Measurements from ENCODE around the gene LCN9.

LCN9 gene

DNA sequence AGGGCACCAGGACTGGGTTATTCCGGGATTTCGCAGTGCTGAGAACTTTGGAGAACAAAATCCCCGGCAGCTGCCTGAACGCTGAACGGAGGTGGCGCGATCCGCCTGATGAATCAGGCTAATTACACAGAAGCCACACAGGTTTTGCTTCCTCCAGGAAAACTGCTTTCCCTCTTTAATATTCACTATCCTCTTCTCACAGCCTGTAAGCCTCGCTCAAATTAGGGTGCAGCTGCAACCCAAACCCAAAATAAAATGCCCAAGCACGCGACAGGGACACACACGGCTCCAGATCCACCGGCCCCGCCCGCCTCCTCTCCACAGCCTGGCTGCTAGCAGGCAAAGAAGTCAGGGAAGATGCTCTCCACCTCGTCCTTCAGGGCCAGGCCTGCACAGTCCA, 30.2 kb downstream of the LCN9 start:
- H3K27me3 Mint-ChIP-seq, result peaks cover 0 to 8% of the 10 kb centered on the region in 2 donors
- no peak overlapping the region for H3K4me3 Mint-ChIP-seq
- ATAC-seq (replicated peaks), result no peak
- no peak overlapping the region for H3K27ac Mint-ChIP-seq
- H3K4me1 Mint-ChIP-seq, result no peaks in the 10 kb centered on the region
- no peak for DNase-seq
- H3K9me3 Mint-ChIP-seq, result no peaks in the 10 kb centered on the region
- no peaks in the 10 kb centered on the region for H3K36me3 Mint-ChIP-seq

DNA sequence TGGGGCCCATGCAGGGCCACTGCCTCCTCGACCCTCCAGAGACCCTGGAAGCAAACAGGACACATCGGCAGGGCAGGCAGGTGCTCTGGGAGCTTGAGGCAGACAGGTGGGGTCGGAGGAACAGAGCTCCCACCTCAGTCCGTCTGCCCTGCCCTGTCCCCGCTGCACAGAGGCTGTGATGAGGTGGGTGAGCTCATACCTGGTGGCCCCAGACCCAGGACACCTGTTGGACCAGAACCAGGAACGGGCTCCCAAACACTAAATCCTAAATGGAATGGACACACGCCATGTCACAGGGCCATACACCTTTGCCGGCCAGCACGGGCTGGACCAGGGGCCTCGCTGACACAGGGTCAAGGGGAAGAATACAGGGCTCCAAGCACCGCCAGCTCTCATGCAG, 30.7 kb downstream of the LCN9 start:
- H3K9me3 Mint-ChIP-seq, result no peaks in the 10 kb centered on the region
- no peak overlapping the region for H3K27ac Mint-ChIP-seq
- H3K27me3 Mint-ChIP-seq, result peaks cover 0 to 8% of the 10 kb centered on the region in 2 donors
- ATAC-seq (replicated peaks) (no peak), DNase-seq (no peak)
- H3K4me1 Mint-ChIP-seq, result no peaks in the 10 kb centered on the region
- H3K36me3 Mint-ChIP-seq, result no peaks in the 10 kb centered on the region
- no peak overlapping the region for H3K4me3 Mint-ChIP-seq

DNA sequence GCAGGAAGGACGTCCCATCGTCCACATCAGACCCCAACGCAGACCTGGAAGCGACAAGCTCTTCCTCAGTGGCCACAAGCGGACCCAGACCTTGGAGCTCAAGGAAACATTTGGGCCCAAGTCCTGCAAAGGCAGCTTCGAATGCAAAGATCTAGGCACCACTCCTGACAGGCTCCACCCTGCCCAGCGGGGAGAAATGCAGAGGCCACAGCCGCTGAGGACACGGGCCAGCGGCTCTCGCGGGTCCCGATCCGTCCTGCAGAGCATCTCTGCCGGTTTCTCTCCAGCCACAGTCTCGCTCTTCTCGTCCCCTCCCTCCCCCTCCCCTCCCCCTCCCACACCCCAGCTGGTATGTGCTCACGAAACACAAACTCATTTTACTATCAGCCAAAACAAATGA, 31.3 kb downstream of the LCN9 start:
- Mint-ChIP-seq H3K4me3 (no peak overlapping the region), H3K36me3 (no peaks in the 10 kb centered on the region), H3K9me3 (no peaks in the 10 kb centered on the region), H3K27ac (no peak overlapping the region), H3K27me3 (peaks cover 0 to 8% of the 10 kb centered on the region in 2 donors), H3K4me1 (no peaks in the 10 kb centered on the region)
- ATAC-seq (replicated peaks), result no peak
- no peak for DNase-seq

GRCh38 chr9:135695036-135695435, 31.9 kb downstream of the LCN9 start:
- DNase-seq, result no peak
- Mint-ChIP-seq H3K36me3 (no peaks in the 10 kb centered on the region), H3K9me3 (no peaks in the 10 kb centered on the region), H3K4me3 (no peak overlapping the region), H3K27me3 (peaks cover 4 to 8% of the 10 kb centered on the region in 2 donors), H3K4me1 (no peaks in the 10 kb centered on the region), H3K27ac (no peak overlapping the region)
- ATAC-seq (replicated peaks), result no peak

DNA sequence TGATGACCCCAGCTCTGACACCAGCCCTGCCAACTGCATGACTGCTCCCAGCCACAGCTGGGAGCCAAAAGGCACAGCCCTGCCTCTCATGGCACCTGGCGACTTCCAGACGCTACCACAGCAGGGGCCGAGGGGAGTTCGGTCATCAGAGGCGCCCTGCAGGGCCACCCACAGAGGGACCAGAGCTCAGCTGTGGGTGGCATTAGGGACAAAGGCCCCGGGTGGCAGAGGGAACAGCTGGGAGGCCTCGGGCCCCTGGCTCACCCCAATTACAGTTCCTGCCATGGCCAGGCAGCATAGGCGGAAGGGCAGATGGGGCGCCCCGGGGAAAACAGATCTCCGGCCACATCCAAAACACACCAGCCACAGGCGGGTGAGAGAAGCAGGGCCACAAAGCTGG, 32.5 kb downstream of the LCN9 start:
- H3K4me1 Mint-ChIP-seq, result no peaks in the 10 kb centered on the region

DNA sequence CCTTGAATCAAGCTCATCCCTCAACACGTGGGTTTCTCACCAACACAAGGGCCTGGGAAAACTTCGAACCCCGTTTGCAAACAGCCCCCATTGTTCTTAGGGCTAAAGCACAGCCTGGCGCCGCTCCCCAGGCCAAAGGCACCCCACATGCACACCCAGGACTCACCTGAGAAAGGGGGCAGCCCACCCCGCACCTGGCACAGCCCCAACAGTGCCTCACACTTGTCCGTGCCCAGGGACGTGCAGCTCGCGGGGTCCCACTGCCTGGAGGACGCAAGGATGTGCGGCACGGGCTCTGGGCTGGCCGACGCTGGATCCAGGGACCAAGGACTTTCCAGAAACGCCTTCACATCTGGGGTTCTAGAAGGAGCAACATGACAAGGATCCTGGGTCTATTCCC, 33.3 kb downstream of the LCN9 start:
- Mint-ChIP-seq H3K27me3 (peaks cover 8 to 13% of the 10 kb centered on the region in 2 donors), H3K27ac (no peak overlapping the region), H3K36me3 (no peaks in the 10 kb centered on the region), H3K4me1 (no peaks in the 10 kb centered on the region), H3K4me3 (no peak overlapping the region), H3K9me3 (no peaks in the 10 kb centered on the region)
- DNase-seq (no peak), ATAC-seq (replicated peaks) (no peak)

More for the DNA sequence above, 32.5 kb downstream of the LCN9 start:
- DNase-seq (no peak), ATAC-seq (replicated peaks) (no peak)
- Mint-ChIP-seq H3K4me3 (no peak overlapping the region), H3K27me3 (peaks cover 10 to 12% of the 10 kb centered on the region in 2 donors), H3K36me3 (no peaks in the 10 kb centered on the region), H3K9me3 (no peaks in the 10 kb centered on the region), H3K27ac (no peak overlapping the region)

DNA sequence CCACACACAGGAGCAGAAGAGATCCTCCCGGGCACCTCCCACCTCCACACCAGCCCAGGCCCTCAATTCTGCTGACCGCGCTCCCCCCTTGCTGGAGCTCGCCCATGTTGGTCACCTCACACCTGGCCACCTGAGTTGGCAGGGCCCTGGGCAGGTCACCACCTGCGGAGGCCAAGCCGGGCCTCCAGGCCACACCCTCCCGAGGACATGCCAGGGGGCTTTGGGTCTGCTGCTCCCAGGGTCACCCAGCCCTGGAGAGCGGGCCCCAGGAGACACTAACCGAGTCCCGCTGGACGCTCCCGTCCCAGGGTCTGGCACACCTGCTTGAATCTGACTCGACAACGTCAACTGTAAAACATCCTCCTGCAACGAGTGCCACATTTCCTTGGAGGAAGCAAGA, 34.1 kb downstream of the LCN9 start:
- ATAC-seq (replicated peaks), result no peak
- no peaks in the 10 kb centered on the region for H3K4me1 Mint-ChIP-seq
- no peaks in the 10 kb centered on the region for H3K9me3 Mint-ChIP-seq
- DNase-seq, result no peak
- no peak overlapping the region for H3K4me3 Mint-ChIP-seq
- H3K27ac Mint-ChIP-seq, result no peak overlapping the region
- peaks cover 8 to 13% of the 10 kb centered on the region in 2 donors for H3K27me3 Mint-ChIP-seq
- H3K36me3 Mint-ChIP-seq, result no peaks in the 10 kb centered on the region

- H3K4me1 Mint-ChIP-seq, result no peaks in the 10 kb centered on the region
- H3K27me3 Mint-ChIP-seq, result peaks cover 8 to 21% of the 10 kb centered on the region in 2 donors
- DNase-seq, result no peak
- no peak overlapping the region for H3K4me3 Mint-ChIP-seq
- no peaks in the 10 kb centered on the region for H3K9me3 Mint-ChIP-seq
- no peak for ATAC-seq (replicated peaks)
- H3K27ac Mint-ChIP-seq, result no peak overlapping the region
- no peaks in the 10 kb centered on the region for H3K36me3 Mint-ChIP-seq
These were observed 35.1 kb downstream of the LCN9 start for GRCh38 chr9:135698236-135698635.

GRCh38 chr9:135698767-135699166, 35.7 kb downstream of the LCN9 start:
- no peaks in the 10 kb centered on the region for H3K9me3 Mint-ChIP-seq
- DNase-seq, result no peak
- no peaks in the 10 kb centered on the region for H3K4me1 Mint-ChIP-seq
- no peak overlapping the region for H3K27ac Mint-ChIP-seq
- H3K36me3 Mint-ChIP-seq, result no peaks in the 10 kb centered on the region
- no peak for ATAC-seq (replicated peaks)
- H3K4me3 Mint-ChIP-seq, result no peak overlapping the region
- peaks cover 10 to 27% of the 10 kb centered on the region in 2 donors for H3K27me3 Mint-ChIP-seq

- Mint-ChIP-seq H3K27me3 (peaks cover 12 to 32% of the 10 kb centered on the region in 2 donors), H3K4me3 (no peak within 1 kb of the TSS), H3K36me3 (no peaks in the 10 kb centered on the region), H3K4me1 (no peaks in the 10 kb centered on the region), H3K9me3 (no peaks in the 10 kb centered on the region), H3K27ac (no peak within 1 kb of the TSS)
- no peak for DNase-seq
- no peak for ATAC-seq (replicated peaks)
These were observed 36.3 kb downstream of the LCN9 start, which contains the start of gene SOHLH1 for GRCh38 chr9:135699440-135699839. TSS of gene SOHLH1 (minus strand) at chr9:135699481. CDS start at chr9:135699467, 14 bp downstream.

DNA sequence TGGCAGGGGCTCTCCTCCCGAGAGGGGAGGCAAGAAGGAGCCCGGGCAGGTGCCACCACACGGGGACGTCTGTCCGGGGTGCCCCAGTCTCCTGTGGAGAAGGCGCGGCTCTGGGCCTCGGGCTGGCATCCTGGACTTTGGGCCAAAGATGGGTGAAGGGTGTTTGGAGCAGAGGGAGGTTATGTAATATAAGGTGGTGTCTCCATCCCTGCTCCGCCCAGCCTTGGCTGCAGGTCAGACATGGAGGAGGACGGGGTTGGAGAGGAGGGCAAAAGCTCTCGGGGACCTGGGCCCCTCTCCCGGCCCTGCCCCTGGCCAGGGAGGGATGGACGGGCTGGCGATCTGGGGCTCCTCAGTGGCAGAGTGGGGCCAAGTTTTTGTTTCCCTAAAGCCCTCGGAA, 37.4 kb downstream of the LCN9 start:
- no peak for DNase-seq
- Mint-ChIP-seq H3K4me3 (no peak overlapping the region), H3K27ac (no peak overlapping the region), H3K36me3 (no peaks in the 10 kb centered on the region), H3K4me1 (no peaks in the 10 kb centered on the region), H3K9me3 (no peaks in the 10 kb centered on the region), H3K27me3 (peaks cover 15 to 35% of the 10 kb centered on the region in 2 donors)
- ATAC-seq (replicated peaks), result no peak

DNA sequence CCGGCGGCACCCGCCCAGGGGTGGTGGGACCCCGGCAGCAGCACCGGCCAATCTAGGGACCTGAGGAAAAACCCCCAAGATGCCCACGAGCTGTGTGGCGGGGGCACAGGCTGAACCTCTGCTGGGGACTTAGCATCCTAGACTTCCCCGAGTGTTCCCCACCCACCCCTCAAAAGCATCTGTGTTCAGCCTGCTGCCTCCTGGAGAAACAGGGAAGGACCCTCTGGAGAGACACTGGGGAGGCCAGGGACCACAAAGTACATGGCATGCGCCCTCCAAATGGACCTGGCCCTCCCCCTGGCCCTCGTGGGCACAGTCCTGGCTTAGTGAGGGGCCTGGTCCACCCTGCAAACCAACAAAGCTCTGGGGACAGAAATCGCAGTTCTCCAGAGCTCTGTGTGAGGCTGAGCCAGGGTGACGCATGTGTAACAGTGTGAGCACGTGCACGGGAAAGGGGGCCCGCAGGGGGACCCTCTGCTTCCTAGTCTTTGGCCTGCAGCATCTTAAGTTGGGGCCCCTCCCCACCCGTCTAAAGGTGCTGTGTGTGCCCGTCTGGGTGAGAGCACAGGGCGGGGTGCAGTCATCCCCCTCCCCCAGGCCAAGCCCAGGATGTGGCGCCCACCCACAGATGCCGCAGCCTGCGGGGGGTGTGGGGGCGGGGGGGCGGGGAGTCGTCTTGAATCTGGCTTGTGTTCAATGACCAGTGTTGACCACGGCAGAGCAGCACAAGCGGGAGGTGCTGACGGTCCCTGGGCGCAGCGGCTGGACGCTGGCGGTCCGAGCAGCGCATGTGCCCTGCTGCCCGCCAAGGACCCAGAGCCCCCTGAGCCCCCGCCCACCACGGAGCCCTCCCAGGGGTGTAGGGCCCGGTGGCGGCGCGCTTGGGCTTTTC, 38.2 kb downstream of the LCN9 start:
- Mint-ChIP-seq H3K9me3 (no peaks in the 10 kb centered on the region), H3K36me3 (no peaks in the 10 kb centered on the region), H3K27me3 (peaks cover 12 to 35% of the 10 kb centered on the region in 2 donors), H3K4me3 (no peak overlapping the region), H3K4me1 (no peaks in the 10 kb centered on the region), H3K27ac (no peak overlapping the region)
- ATAC-seq (replicated peaks) (peak; percentile 17 to 20), DNase-seq (no peak)

DNA sequence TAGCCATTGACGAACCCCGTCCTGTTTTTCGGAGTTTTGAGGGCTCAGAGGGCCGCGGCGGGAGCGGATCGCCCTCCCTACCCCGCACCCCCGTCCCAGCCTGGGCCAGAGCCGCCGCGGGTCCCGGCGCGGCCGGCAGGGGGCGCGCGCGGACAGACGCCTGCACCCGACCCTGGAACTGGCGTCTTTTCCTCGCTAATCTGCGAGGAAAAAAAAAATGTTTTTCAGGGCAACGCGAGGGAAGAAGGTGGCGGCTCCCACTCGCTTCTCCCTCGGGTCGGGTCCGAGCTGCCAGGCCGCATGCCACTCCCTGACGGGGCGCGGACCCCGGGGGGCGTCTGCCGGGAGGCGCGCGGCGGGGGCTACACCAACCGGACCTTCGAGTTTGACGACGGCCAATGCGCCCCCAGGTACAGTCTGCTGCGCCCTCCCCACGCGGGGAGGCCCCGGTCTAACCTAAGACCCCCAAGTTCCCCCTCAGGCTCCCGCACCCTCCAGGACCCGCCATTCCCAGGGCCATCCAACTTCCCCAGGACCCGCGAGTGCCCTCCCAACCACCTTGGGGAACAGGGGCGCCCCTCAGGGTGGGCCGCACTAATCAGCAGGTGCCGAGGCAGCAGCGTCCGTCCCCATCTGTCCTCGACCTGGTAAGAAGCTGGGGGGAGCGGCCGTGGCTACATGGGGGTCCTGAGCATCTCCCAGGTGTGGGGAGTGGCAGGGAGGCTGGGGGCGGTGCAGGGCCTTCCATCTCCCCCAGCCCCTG, 39.0 kb downstream of the LCN9 start, which contains the start of gene KCNT1:
Gene KCNT1, plus strand, starts transcription at position 227 of the 763 bp plus-strand sequence. Its CDS starts 74 bp downstream, at position 301.
- ATAC-seq (replicated peaks), result peak; percentile 69 to 79
- Mint-ChIP-seq H3K27ac (no peak within 1 kb of the TSS), H3K9me3 (no peaks in the 10 kb centered on the region), H3K36me3 (no peaks in the 10 kb centered on the region), H3K27me3 (peaks cover 12 to 35% of the 10 kb centered on the region in 2 donors), H3K4me3 (no peak within 1 kb of the TSS), H3K4me1 (no peaks in the 10 kb centered on the region)
- DNase-seq, result peak; percentile 23

DNA sequence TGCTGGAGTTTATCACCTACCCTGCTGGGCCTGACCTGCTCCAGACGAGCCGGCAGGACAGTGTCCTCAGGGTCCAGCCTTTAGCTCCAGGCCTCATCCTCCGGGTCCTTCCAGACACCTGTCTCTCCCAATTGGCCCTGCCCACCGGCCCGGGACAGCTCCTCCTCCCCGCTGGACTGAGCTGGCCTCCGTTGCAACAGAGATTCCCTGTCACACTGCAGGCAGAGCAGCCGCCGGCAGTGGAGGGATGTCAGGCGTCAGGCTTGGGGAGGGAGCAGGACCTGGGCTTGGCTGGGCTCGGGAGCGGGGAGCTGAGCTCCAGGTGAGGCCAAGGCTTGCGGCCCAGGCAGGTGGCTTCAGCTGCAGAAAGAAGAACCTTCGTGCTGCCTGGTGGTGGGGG, 40.6 kb downstream of the LCN9 start:
- H3K27me3 Mint-ChIP-seq, result peaks cover 12 to 35% of the 10 kb centered on the region in 2 donors
- H3K4me1 Mint-ChIP-seq, result no peaks in the 10 kb centered on the region
- no peak for DNase-seq
- no peaks in the 10 kb centered on the region for H3K36me3 Mint-ChIP-seq
- no peak for ATAC-seq (replicated peaks)
- H3K4me3 Mint-ChIP-seq, result no peak overlapping the region
- H3K9me3 Mint-ChIP-seq, result no peaks in the 10 kb centered on the region
- no peak overlapping the region for H3K27ac Mint-ChIP-seq

Measured in stimulated activated naive B cell treated with anti-CD40 and anti-IgM and Interleukin-4, amounts not matched to agents 10 μg/mL and 1 μg/mL and 100 μg/mL, for 72 hours (primary cell).